Type B pancreatic cell (in vitro differentiated cells): Measurements from ENCODE around the gene L3MBTL4. TPM values are rescaled to one million over a fixed set of nuclear protein-coding genes. Genes with fewer than 3 reads are reported as not detected.

Source experiments
- DNase-seq: peaks from one replicate; pipeline ENCODE4 v3.0.0; 2021; ENCODE audit warnings: mixed read lengths; ENCODE audit not compliant: unreplicated experiment; ENCODE audit errors: extremely low spot score
- H3K27ac Mint-ChIP-seq: 2 replicates; pipeline ENCODE4 v1.8.0; 2021; ENCODE audit warnings: mild to moderate bottlenecking, mixed read lengths
- H3K27me3 Mint-ChIP-seq: 2 replicates; pipeline ENCODE4 v1.8.0; 2021; ENCODE audit warnings: mixed read lengths
- H3K36me3 Mint-ChIP-seq: 2 replicates; pipeline ENCODE4 v1.8.0; 2021; ENCODE audit warnings: mixed read lengths
- H3K4me1 Mint-ChIP-seq: one replicate; pipeline ENCODE4 v1.8.0; 2021; ENCODE audit warnings: mixed read lengths; ENCODE audit not compliant: unreplicated experiment
- H3K4me3 Mint-ChIP-seq: 2 replicates; pipeline ENCODE4 v1.8.0; 2021; ENCODE audit warnings: mild to moderate bottlenecking, mixed read lengths
- H3K9me3 Mint-ChIP-seq: 2 replicates; pipeline ENCODE4 v1.8.0; 2021; ENCODE audit warnings: mixed read lengths
- CTCF ChIP-seq: fragments of 200-600 bp; sonication (generic); conservative IDR thresholded peaks from 2 replicates; pipeline ENCODE4 v1.5.0; 2021; ENCODE audit warnings: antibody characterized with exemption, mild to moderate bottlenecking
- total RNA-seq: library from RNA; stranded (reverse); gene quantifications from 2 replicates; pipeline ENCODE4 v1.2.1, GENCODE V29; 2021; ENCODE audit warnings: low replicate concordance

Gene L3MBTL4
- total RNA-seq, 1 donor from 2014 or later: 2.2 TPM

- no peak for DNase-seq
- no peak for TF ChIP-seq CTCF
- Mint-ChIP-seq H3K27me3 (no peaks in the 10 kb centered on the region), H3K9me3 (no peaks in the 10 kb centered on the region), H3K4me1 (no peaks in the 10 kb centered on the region), H3K4me3 (no peak overlapping the region), H3K36me3 (no peaks in the 10 kb centered on the region), H3K27ac (no peak overlapping the region)
These were observed 301.1 kb downstream of the L3MBTL4 start for GRCh38 chr18:6113650-6114049.

GRCh38 chr18:6111726-6112125 lies 303.0 kb downstream of the L3MBTL4 start:
- H3K4me1 Mint-ChIP-seq: peaks cover 5% of the 10 kb centered on the region
- H3K36me3 Mint-ChIP-seq: no peaks in the 10 kb centered on the region
- no peak for TF ChIP-seq CTCF
- DNase-seq: no peak
- H3K27ac Mint-ChIP-seq: no peak overlapping the region
- H3K9me3 Mint-ChIP-seq: no peaks in the 10 kb centered on the region
- no peak overlapping the region for H3K4me3 Mint-ChIP-seq
- H3K27me3 Mint-ChIP-seq: no peaks in the 10 kb centered on the region

GRCh38 chr18:6109743-6110142 lies 305.0 kb downstream of the L3MBTL4 start:
- Mint-ChIP-seq H3K4me3 (no peak overlapping the region), H3K27me3 (no peaks in the 10 kb centered on the region), H3K27ac (no peak overlapping the region), H3K4me1 (peaks cover 5% of the 10 kb centered on the region), H3K36me3 (no peaks in the 10 kb centered on the region), H3K9me3 (no peaks in the 10 kb centered on the region)
- no peak for TF ChIP-seq CTCF
- DNase-seq: no peak

GRCh38 chr18:6107794-6108193 lies 306.9 kb downstream of the L3MBTL4 start:
- Mint-ChIP-seq H3K4me1 (peaks cover 5% of the 10 kb centered on the region), H3K27me3 (no peaks in the 10 kb centered on the region), H3K27ac (no peak overlapping the region), H3K9me3 (no peaks in the 10 kb centered on the region), H3K36me3 (no peaks in the 10 kb centered on the region), H3K4me3 (no peak overlapping the region)
- no peak for DNase-seq
- no peak for TF ChIP-seq CTCF

- Mint-ChIP-seq H3K36me3 (no peaks in the 10 kb centered on the region), H3K9me3 (no peaks in the 10 kb centered on the region), H3K4me3 (no peak overlapping the region), H3K27me3 (no peaks in the 10 kb centered on the region), H3K27ac (no peak overlapping the region), H3K4me1 (peaks cover 5% of the 10 kb centered on the region)
- DNase-seq: no peak
- no peak for TF ChIP-seq CTCF
These were observed 308.5 kb downstream of the L3MBTL4 start for GRCh38 chr18:6106091-6106685.

- no peak for TF ChIP-seq CTCF
- no peak for DNase-seq
- Mint-ChIP-seq H3K27me3 (no peaks in the 10 kb centered on the region), H3K9me3 (no peaks in the 10 kb centered on the region), H3K4me3 (no peak overlapping the region), H3K36me3 (no peaks in the 10 kb centered on the region), H3K4me1 (peaks cover 5% of the 10 kb centered on the region), H3K27ac (no peak overlapping the region)
These were observed 311.0 kb downstream of the L3MBTL4 start for GRCh38 chr18:6103741-6104140.
